ENCODE results near the gene MGAT4A.

DNA sequence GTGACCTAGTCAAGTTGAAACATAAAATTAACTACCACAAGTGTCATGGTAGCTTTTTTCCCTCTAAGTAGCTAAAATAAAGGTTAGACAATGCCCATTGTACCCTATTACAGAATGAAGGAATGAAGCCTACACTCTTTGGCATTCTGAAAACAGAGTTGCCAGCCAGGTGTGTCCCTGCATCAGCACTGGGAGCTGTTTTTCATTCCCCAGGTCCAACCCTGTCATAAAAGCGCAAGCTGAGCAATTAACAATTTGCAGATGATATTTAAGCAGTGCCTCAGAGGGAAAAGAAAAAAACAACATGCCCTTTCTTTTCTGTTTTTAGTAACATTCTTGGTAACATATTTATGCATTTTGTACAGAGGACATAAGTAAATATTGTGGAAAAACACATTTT is 46.8 kb upstream of the MGAT4A start:
- TF ChIP-seq ARNTL (CRISPR knock-in tag; IDR thresholded peaks at IDR 0.05; ENCODE audit: borderline replicate concordance, low read depth) (no peak), ZNF70 (CRISPR knock-in tag; IDR thresholded peaks at IDR 0.05) (no peak)
